Nucleus accumbens (tissue), 56 donors: ENCODE results near the gene SFMBT2.

Experiments used
- DNase-seq, 56 donors: peaks; one replicate each; lab custom pipeline; 2025; lab: John Stamatoyannopoulos, UW

The SFMBT2 gene

DNA sequence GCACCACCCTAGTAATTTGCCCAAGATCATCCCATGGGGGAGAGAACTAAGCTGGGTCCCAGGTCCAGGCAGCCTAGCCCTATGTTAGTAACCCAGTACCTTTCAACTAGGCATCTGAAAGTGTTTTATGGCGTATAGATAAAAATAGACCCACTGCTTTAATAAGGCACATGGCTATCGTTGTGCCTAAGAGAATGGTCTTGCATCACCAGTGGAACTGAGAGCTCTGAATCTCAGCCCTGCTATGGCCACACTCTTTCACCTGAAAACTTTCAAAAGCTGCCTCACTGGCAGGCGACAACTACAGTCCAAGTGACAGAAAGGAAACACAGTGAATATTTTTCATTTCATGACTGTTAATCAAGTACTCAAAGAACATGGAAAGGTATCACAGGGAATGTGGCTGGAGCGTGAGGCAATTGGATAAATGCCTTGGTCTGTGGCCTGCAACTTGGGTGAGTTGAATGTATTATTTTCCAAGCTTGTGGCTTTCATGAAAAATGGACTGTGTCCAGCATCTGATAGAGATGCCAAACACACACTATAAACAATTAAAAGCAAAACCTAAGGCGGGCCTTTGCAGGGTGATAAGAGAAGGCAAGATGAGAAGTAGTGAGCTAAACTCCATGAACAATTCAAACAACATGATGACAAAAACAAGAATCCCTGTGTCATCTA is 18.0 kb upstream of the SFMBT2 start:
- no peak for DNase-seq

DNA sequence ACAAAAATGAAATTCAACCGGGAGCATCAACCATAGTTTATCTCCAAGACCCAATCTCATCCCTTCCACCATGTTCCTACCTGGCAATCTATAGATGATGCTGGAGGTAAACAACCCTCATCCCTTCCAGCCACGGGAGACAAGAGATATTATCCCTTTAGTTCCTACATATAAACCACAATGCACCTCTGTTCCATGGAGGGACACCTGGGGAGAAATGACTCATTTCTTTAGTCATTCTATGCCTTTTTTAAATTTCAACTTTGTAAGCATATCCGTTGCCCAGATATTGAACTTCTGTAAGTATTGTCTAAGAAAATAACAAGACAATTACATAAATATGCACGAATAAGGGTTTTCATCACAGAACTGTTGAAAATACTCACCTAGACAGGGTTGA is 15.5 kb upstream of the SFMBT2 start:
- DNase-seq, result no peak

GRCh38 chr10:7425691-7426090 is 14.9 kb upstream of the SFMBT2 start:
- no peak for DNase-seq

- DNase-seq, result no peak
Observed at GRCh38 chr10:7424919-7425318, 14.1 kb upstream of the SFMBT2 start.

DNA sequence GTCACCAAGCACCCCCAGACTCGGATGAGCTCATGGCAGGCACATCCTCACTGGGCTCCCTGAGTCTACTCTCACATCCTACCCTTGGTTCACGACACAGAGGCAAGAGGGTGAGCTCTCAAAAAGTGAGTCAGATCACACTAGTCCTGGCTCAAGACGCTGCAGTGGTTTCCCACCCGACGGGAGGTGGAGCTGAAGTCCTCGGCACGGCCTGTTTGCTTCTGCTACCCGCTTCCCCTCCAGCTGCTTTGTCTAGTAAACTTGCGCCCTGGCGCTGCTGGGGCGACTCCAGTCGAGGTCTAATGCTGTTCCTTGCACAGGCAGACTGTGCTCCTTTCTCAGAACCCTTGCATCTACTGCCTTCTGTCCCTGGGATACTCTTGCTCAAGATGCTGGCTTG is 13.5 kb upstream of the SFMBT2 start:
- DNase-seq, result peak in 1 of 56 donors; percentile 10

GRCh38 chr10:7423521-7423920 is 12.7 kb upstream of the SFMBT2 start:
- DNase-seq, result no peak

GRCh38 chr10:7421526-7421925 is 10.7 kb upstream of the SFMBT2 start:
- DNase-seq, result no peak

- DNase-seq, result no peak
Observed at GRCh38 chr10:7419998-7420397, 9.2 kb upstream of the SFMBT2 start.

GRCh38 chr10:7417807-7418206 is 7.0 kb upstream of the SFMBT2 start:
- DNase-seq, result no peak

GRCh38 chr10:7417103-7417623 is 6.3 kb upstream of the SFMBT2 start:
- no peak for DNase-seq

DNA sequence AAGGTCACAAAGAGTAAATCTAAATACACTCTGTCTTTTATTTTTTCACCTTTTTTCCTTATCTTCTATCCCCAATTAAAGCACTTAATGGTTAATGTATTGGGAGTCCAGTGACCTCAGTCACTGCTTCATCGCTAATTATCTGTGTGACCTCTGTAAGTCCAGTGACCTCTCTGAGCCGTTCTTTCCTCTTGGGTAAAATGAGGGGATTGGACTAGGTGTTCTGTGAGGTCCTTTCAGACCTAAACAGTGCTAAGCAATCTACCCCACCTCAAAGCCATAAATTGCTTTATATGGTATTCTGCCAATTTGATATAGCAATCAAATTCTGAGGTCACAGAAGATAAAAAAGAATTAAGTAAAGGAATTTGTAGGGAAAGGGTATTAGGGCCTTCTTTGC is 3.9 kb upstream of the SFMBT2 start:
- DNase-seq, result no peak

DNA sequence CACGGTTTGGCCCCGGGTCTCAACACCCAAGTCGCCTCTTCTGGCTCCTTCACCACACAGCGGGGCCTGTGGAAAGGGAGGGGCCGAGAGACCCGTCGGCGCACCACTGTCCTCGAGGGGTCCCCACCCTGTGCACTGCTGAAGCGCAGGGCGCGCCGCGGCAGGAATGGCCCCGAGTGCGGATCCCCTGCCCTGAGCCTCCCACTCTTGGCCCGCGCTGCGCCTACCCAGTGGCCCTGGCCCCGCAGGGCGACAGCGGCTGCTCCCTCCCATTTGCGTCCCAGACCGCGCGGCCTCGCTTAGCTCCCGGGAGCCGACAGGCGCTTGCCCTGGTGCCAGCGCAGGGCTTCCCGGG is 2.1 kb upstream of the SFMBT2 start:
- peak in 6 of 56 donors; percentile 30 to 48 (median 44) for DNase-seq

GRCh38 chr10:7412237-7412927 is 1.5 kb upstream of the SFMBT2 start:
- peak in 42 of 56 donors; percentile 13 to 76 (median 43) for DNase-seq

DNA sequence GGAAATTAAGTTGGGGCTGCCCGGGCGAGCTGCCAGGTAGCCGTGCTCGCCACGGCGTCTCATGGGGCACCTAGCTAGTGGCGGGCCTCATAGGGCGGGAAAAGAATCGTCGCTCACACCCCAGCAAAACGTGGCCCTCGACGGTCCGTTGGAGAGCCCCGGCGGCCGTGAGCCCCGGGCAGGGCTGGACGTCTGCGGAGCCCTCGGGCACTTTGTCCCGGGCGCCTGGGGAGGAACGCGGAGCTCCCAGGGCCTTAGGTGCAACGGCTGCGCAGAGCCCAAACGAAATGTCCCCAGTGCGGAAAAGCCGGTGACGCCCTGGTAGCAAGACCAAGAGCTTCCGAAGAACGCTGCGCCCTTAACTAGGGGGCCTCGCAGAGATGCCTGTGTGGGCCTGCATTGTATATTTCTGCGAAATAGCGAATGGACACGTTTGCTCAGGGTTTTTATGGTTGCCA is 866 bp upstream of the SFMBT2 start:
- peak in 1 of 56 donors; percentile 42 for DNase-seq

- peak in 17 of 56 donors; percentile 15 to 62 (median 45) for DNase-seq
Observed at GRCh38 chr10:7410301-7410861, 453 bp downstream of the SFMBT2 start.

DNA sequence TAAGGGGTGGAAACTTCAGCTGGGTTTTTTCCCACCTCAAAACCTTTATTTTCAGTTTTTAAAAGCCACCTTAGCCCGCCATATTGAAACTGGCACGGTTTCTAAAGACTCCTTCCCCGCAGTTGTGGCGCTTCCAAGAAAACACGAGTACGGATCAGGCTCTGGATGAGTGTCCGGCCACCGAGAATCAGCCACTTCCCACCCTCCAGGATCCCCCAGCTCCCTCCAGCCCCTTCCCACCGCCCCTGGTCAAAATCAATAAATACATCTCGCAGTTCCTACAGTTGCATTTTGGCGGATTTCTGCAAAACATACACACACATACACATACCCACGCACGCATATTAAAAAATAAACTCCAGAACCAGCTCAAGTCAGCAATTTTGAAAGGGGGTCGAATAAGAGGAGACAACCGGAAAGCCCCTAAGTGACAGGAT is 1.1 kb downstream of the SFMBT2 start:
- DNase-seq, result peak in 9 of 56 donors; percentile 19 to 47 (median 31)

GRCh38 chr10:7409045-7409731 is 1.6 kb downstream of the SFMBT2 start:
- peak in 31 of 56 donors; percentile 8 to 71 (median 54) for DNase-seq

- peak in 48 of 56 donors; percentile 12 to 80 (median 58) for DNase-seq
Observed at GRCh38 chr10:7408291-7409044, 2.4 kb downstream of the SFMBT2 start.

GRCh38 chr10:7407368-7408290 is 3.2 kb downstream of the SFMBT2 start:
- DNase-seq, result peak in 27 of 56 donors; percentile 10 to 77 (median 45)
